ENCODE data around the gene MED8. TPM values are rescaled to one million over a fixed set of nuclear protein-coding genes. Genes with fewer than 3 reads are reported as not detected.

The MED8 gene
- total RNA-seq, 1 donor, result 65.9 TPM

- Histone ChIP-seq H3K79me2 (ENCODE audit: insufficient read depth, low read length) (peaks cover 41% of the 10 kb centered on the region), H3K9me3 (ENCODE audit: low read depth, low read length) (no peaks in the 10 kb centered on the region), H3K4me3 (ENCODE audit: insufficient read depth, low read length) (peak overlapping the region; percentile 85), H2AFZ (ENCODE audit: low read length) (peak overlapping the region; percentile 97), H4K20me1 (ENCODE audit: insufficient read depth, low read length) (peaks cover 11% of the 10 kb centered on the region), H3K4me1 (ENCODE audit: insufficient read depth, low read length) (peaks cover 39% of the 10 kb centered on the region), H3K27me3 (ENCODE audit: insufficient read depth, low read length) (no peaks in the 10 kb centered on the region), H3K4me2 (ENCODE audit: insufficient read depth, low read length) (peak overlapping the region; percentile 99), H3K27ac (ENCODE audit: low read depth, low read length) (peak overlapping the region; percentile 69), H3K36me3 (ENCODE audit: insufficient read depth, low read length) (peaks cover 32% of the 10 kb centered on the region)
- no peak for DNase-seq (ENCODE audit: insufficient read length, low spot score, missing footprints)
- TF ChIP-seq CTCF (IDR thresholded peaks at IDR 0.05; ENCODE audit: extremely low read depth, low read depth, low read length), result peak; percentile 41
Observed at GRCh38 chr1:43358121-43358745, 31.4 kb downstream of the MED8 start.

GRCh38 chr1:43357251-43357650 lies 32.3 kb downstream of the MED8 start:
- no peak overlapping the region for H3K4me3 ChIP-seq (ENCODE audit: insufficient read depth, low read length)
- TF ChIP-seq CTCF (IDR thresholded peaks at IDR 0.05; ENCODE audit: extremely low read depth, low read depth, low read length), result no peak
- H3K36me3 ChIP-seq (ENCODE audit: insufficient read depth, low read length), result peaks cover 23% of the 10 kb centered on the region
- no peak overlapping the region for H2AFZ ChIP-seq (ENCODE audit: low read length)
- peaks cover 34% of the 10 kb centered on the region for H3K79me2 ChIP-seq (ENCODE audit: insufficient read depth, low read length)
- H3K9me3 ChIP-seq (ENCODE audit: low read depth, low read length), result no peaks in the 10 kb centered on the region
- H3K4me2 ChIP-seq (ENCODE audit: insufficient read depth, low read length), result no peak overlapping the region
- peaks cover 11% of the 10 kb centered on the region for H4K20me1 ChIP-seq (ENCODE audit: insufficient read depth, low read length)
- no peak overlapping the region for H3K27ac ChIP-seq (ENCODE audit: low read depth, low read length)
- peak; percentile 62 for DNase-seq (ENCODE audit: insufficient read length, low spot score, missing footprints)
- H3K4me1 ChIP-seq (ENCODE audit: insufficient read depth, low read length), result peaks cover 39% of the 10 kb centered on the region
- no peaks in the 10 kb centered on the region for H3K27me3 ChIP-seq (ENCODE audit: insufficient read depth, low read length)

GRCh38 chr1:43354936-43355335 lies 34.7 kb downstream of the MED8 start:
- no peak overlapping the region for H2AFZ ChIP-seq (ENCODE audit: low read length)
- DNase-seq (ENCODE audit: insufficient read length, low spot score, missing footprints), result peak; percentile 73

More at GRCh38 chr1:43354936-43355335, 34.7 kb downstream of the MED8 start:
- no peak for TF ChIP-seq CTCF (IDR thresholded peaks at IDR 0.05; ENCODE audit: extremely low read depth, low read depth, low read length)
- Histone ChIP-seq H3K4me2 (ENCODE audit: insufficient read depth, low read length) (no peak overlapping the region), H3K27me3 (ENCODE audit: insufficient read depth, low read length) (no peaks in the 10 kb centered on the region), H3K79me2 (ENCODE audit: insufficient read depth, low read length) (peaks cover 11% of the 10 kb centered on the region), H3K4me3 (ENCODE audit: insufficient read depth, low read length) (no peak overlapping the region), H3K4me1 (ENCODE audit: insufficient read depth, low read length) (peaks cover 31% of the 10 kb centered on the region), H3K9me3 (ENCODE audit: low read depth, low read length) (no peaks in the 10 kb centered on the region), H4K20me1 (ENCODE audit: insufficient read depth, low read length) (peaks cover 1% of the 10 kb centered on the region), H3K27ac (ENCODE audit: low read depth, low read length) (no peak overlapping the region), H3K36me3 (ENCODE audit: insufficient read depth, low read length) (no peaks in the 10 kb centered on the region)

All from osteoblast (primary cell).